ENCODE measurements around the gene PLEKHM2. TPM values are rescaled to one million over a fixed set of nuclear protein-coding genes. Genes with fewer than 3 reads are reported as not detected.

Gene PLEKHM2
- total RNA-seq, 1 donor: 132 TPM

GRCh38 chr1:15690317-15690716 is 6.2 kb downstream of the PLEKHM2 start:
- Histone ChIP-seq H3K27me3 (ENCODE audit: insufficient read depth, low read length) (no peaks in the 10 kb centered on the region), H3K4me1 (ENCODE audit: insufficient read depth, low read length) (peaks cover 23% of the 10 kb centered on the region), H2AFZ (ENCODE audit: low read length) (no peak overlapping the region), H3K27ac (ENCODE audit: low read depth, low read length) (no peak overlapping the region), H4K20me1 (ENCODE audit: insufficient read depth, low read length) (peaks cover 63% of the 10 kb centered on the region), H3K79me2 (ENCODE audit: insufficient read depth, low read length) (peaks cover 99% of the 10 kb centered on the region), H3K4me2 (ENCODE audit: insufficient read depth, low read length) (no peak overlapping the region), H3K4me3 (ENCODE audit: insufficient read depth, low read length) (no peak overlapping the region), H3K36me3 (ENCODE audit: insufficient read depth, low read length) (peaks cover 9% of the 10 kb centered on the region), H3K9me3 (ENCODE audit: low read depth, low read length) (no peaks in the 10 kb centered on the region)
- no peak for DNase-seq (ENCODE audit: insufficient read length, low spot score, missing footprints)
- TF ChIP-seq, protein P1, sequence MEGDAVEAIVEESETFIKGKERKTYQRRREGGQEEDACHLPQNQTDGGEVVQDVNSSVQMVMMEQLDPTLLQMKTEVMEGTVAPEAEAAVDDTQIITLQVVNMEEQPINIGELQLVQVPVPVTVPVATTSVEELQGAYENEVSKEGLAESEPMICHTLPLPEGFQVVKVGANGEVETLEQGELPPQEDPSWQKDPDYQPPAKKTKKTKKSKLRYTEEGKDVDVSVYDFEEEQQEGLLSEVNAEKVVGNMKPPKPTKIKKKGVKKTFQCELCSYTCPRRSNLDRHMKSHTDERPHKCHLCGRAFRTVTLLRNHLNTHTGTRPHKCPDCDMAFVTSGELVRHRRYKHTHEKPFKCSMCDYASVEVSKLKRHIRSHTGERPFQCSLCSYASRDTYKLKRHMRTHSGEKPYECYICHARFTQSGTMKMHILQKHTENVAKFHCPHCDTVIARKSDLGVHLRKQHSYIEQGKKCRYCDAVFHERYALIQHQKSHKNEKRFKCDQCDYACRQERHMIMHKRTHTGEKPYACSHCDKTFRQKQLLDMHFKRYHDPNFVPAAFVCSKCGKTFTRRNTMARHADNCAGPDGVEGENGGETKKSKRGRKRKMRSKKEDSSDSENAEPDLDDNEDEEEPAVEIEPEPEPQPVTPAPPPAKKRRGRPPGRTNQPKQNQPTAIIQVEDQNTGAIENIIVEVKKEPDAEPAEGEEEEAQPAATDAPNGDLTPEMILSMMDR (IDR thresholded peaks at IDR 0.05; ENCODE audit: extremely low read depth, low read depth, low read length): no peak

DNA sequence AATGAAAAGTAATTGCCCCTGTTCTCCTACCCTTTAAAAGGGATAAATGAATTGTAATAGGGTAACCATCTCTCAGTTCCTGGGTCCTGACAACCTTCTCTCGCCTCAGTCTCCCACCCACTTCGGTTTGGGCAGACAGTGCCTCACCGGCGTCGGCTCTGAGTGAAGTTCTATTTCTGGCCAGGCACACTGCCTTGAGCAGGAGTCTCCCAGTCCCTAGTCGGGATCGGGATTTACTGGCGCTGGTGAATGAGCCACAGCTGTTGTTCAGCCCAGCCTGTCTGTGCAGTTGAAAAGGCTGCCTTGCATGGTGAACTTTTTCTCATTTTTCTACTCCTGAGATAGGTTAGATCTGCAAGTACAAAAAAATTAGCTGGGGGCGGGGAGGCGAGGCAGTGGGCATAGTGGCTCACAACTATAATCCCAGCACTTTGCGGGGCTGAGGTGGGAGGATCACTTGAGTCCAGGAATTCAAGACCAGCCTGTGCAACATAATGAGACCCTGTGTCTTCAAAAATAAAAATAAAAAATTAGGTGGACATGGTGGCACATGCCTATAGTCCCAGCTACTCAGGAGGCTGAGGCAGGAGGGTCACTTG is 7.4 kb downstream of the PLEKHM2 start:
- TF ChIP-seq, protein P1 (IDR thresholded peaks at IDR 0.05; ENCODE audit: extremely low read depth, low read depth, low read length): no peak
- DNase-seq (ENCODE audit: insufficient read length, low spot score, missing footprints): peak; percentile 94
- Histone ChIP-seq H3K27me3 (ENCODE audit: insufficient read depth, low read length) (no peaks in the 10 kb centered on the region), H3K79me2 (ENCODE audit: insufficient read depth, low read length) (peaks cover 97% of the 10 kb centered on the region), H3K36me3 (ENCODE audit: insufficient read depth, low read length) (peaks cover 9% of the 10 kb centered on the region), H2AFZ (ENCODE audit: low read length) (no peak overlapping the region), H3K4me1 (ENCODE audit: insufficient read depth, low read length) (peaks cover 14% of the 10 kb centered on the region), H4K20me1 (ENCODE audit: insufficient read depth, low read length) (peaks cover 55% of the 10 kb centered on the region), H3K4me2 (ENCODE audit: insufficient read depth, low read length) (peak overlapping the region; percentile 0), H3K4me3 (ENCODE audit: insufficient read depth, low read length) (no peak overlapping the region), H3K27ac (ENCODE audit: low read depth, low read length) (no peak overlapping the region), H3K9me3 (ENCODE audit: low read depth, low read length) (no peaks in the 10 kb centered on the region)

DNA sequence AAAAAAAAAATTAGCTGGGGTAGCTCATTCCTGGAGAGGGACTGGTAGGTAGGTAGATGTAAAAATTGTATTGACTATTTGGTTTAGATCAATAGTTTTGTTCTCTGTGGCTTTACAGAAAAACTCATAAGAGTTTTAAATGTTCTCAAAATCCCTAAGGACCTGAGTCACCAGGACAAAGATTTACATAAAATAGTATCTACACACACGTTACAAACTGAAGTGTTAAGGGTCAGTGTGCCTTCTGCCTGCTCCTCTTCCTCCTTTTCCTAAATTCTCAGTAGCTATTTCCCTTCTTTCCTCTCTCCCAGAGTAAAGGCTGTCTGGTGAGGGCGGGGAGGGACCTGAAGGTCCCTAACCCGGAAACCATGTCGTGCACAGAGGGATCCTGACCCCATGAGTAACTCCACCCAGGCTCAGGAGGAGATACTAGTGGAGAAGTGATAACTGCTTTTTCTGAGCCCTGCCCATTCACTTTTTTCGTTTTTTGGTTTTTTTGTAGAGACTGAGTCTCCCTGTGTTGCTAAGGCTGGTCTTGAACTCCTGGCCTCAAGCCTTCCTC is 8.1 kb downstream of the PLEKHM2 start:
- peaks cover 55% of the 10 kb centered on the region for H4K20me1 ChIP-seq (ENCODE audit: insufficient read depth, low read length)
- H3K9me3 ChIP-seq (ENCODE audit: low read depth, low read length): no peaks in the 10 kb centered on the region
- no peak overlapping the region for H3K4me3 ChIP-seq (ENCODE audit: insufficient read depth, low read length)
- H2AFZ ChIP-seq (ENCODE audit: low read length): no peak overlapping the region
- no peak overlapping the region for H3K27ac ChIP-seq (ENCODE audit: low read depth, low read length)
- peak; percentile 73 for DNase-seq (ENCODE audit: insufficient read length, low spot score, missing footprints)
- H3K4me2 ChIP-seq (ENCODE audit: insufficient read depth, low read length): peak overlapping the region; percentile 0
- peaks cover 97% of the 10 kb centered on the region for H3K79me2 ChIP-seq (ENCODE audit: insufficient read depth, low read length)
- H3K36me3 ChIP-seq (ENCODE audit: insufficient read depth, low read length): peaks cover 9% of the 10 kb centered on the region
- TF ChIP-seq, protein P1 (IDR thresholded peaks at IDR 0.05; ENCODE audit: extremely low read depth, low read depth, low read length): no peak
- H3K4me1 ChIP-seq (ENCODE audit: insufficient read depth, low read length): peaks cover 18% of the 10 kb centered on the region
- no peaks in the 10 kb centered on the region for H3K27me3 ChIP-seq (ENCODE audit: insufficient read depth, low read length)

- Histone ChIP-seq H3K27ac (ENCODE audit: low read depth, low read length) (no peak overlapping the region), H3K27me3 (ENCODE audit: insufficient read depth, low read length) (no peaks in the 10 kb centered on the region), H4K20me1 (ENCODE audit: insufficient read depth, low read length) (peaks cover 48% of the 10 kb centered on the region), H3K4me2 (ENCODE audit: insufficient read depth, low read length) (no peak overlapping the region), H2AFZ (ENCODE audit: low read length) (no peak overlapping the region), H3K9me3 (ENCODE audit: low read depth, low read length) (no peaks in the 10 kb centered on the region), H3K4me1 (ENCODE audit: insufficient read depth, low read length) (peaks cover 18% of the 10 kb centered on the region), H3K4me3 (ENCODE audit: insufficient read depth, low read length) (no peak overlapping the region), H3K36me3 (ENCODE audit: insufficient read depth, low read length) (peaks cover 6% of the 10 kb centered on the region), H3K79me2 (ENCODE audit: insufficient read depth, low read length) (peaks cover 97% of the 10 kb centered on the region)
- TF ChIP-seq, protein P1 (IDR thresholded peaks at IDR 0.05; ENCODE audit: extremely low read depth, low read depth, low read length): no peak
- no peak for DNase-seq (ENCODE audit: insufficient read length, low spot score, missing footprints)
These were observed 9.3 kb downstream of the PLEKHM2 start for GRCh38 chr1:15693371-15693770.

All from osteoblast (primary cell).